GM23248 (cell line): Measurements from ENCODE around the gene SEC31B. TPM values are rescaled to one million over a fixed set of nuclear protein-coding genes. Genes with fewer than 3 reads are reported as not detected.
A peak's percentile ranks its signal among the peaks of the same experiment; 100 is the strongest.

Source experiments
- DNase-seq: peaks from one replicate; pipeline ENCODE4 v3.0.0-alpha.2; 2015
- H2AFZ ChIP-seq: fragments of 200-600 bp; sonication (generic); 2 replicates; pipeline ENCODE4 v1.6.1; 2016; ENCODE audit warnings: antibody characterized with exemption
- H3F3A ChIP-seq: fragments of 200-600 bp; sonication (generic); 2 replicates; pipeline ENCODE4 v1.6.1; 2016; ENCODE audit warnings: mild to moderate bottlenecking, antibody characterized with exemption, mixed run types; ENCODE audit not compliant: insufficient read depth
- H3K27ac ChIP-seq: fragments of 200-600 bp; sonication (generic); 2 replicates; pipeline ENCODE4 v1.5.1; 2016; ENCODE audit warnings: mild to moderate bottlenecking
- H3K27me3 ChIP-seq: fragments of 200-600 bp; sonication (generic); replicated peaks from 2 replicates; pipeline ENCODE4 v1.6.1; 2016; ENCODE audit warnings: mild to moderate bottlenecking; ENCODE audit not compliant: insufficient read depth
- H3K36me3 ChIP-seq: fragments of 200-600 bp; sonication (generic); 2 replicates; pipeline ENCODE4 v1.6.1; 2016; ENCODE audit warnings: low read depth, mild to moderate bottlenecking
- H3K4me1 ChIP-seq: fragments of 200-600 bp; sonication (generic); 2 replicates; pipeline ENCODE4 v1.6.1; 2016; ENCODE audit warnings: mild to moderate bottlenecking; ENCODE audit not compliant: insufficient read depth
- H3K4me2 ChIP-seq: fragments of 200-600 bp; sonication (generic); one replicate; pipeline ENCODE4 v1.6.1; 2016; ENCODE audit warnings: mild to moderate bottlenecking; ENCODE audit not compliant: unreplicated experiment
- H3K4me3 ChIP-seq: fragments of 200-600 bp; sonication (generic); 2 replicates; pipeline ENCODE4 v1.5.1; 2016; ENCODE audit warnings: mild to moderate bottlenecking
- H3K79me2 ChIP-seq: fragments of 200-600 bp; sonication (generic); 2 replicates; pipeline ENCODE4 v1.6.1; 2016; ENCODE audit warnings: mild to moderate bottlenecking; ENCODE audit not compliant: insufficient read depth
- H3K9ac ChIP-seq: fragments of 200-600 bp; sonication (generic); 2 replicates; pipeline ENCODE4 v1.6.1; 2016; ENCODE audit warnings: mild to moderate bottlenecking
- H3K9me2 ChIP-seq: fragments of 200-600 bp; sonication (generic); 2 replicates; pipeline ENCODE4 v1.6.1; 2016; ENCODE audit warnings: mixed run types, mild to moderate bottlenecking, moderate library complexity; ENCODE audit not compliant: insufficient read depth
- H3K9me3 ChIP-seq: fragments of 200-600 bp; sonication (generic); one replicate; pipeline ENCODE4 v1.6.1; 2017; ENCODE audit warnings: low read depth
- H4K20me1 ChIP-seq: fragments of 200-600 bp; sonication (generic); 2 replicates; pipeline ENCODE4 v1.6.0; 2016; ENCODE audit not compliant: insufficient read depth
- EZH2 ChIP-seq: fragments of 200-600 bp; sonication (generic); IDR thresholded peaks from 2 replicates; pipeline ENCODE4 v1.6.1; 2018; ENCODE audit warnings: antibody characterized with exemption, mild to moderate bottlenecking; ENCODE audit not compliant: insufficient read depth, poor library complexity, severe bottlenecking
- EZH2phosphoT487 ChIP-seq: fragments of 200-600 bp; sonication (generic); IDR thresholded peaks from 2 replicates; pipeline ENCODE4 v1.6.1; 2018; ENCODE audit warnings: antibody characterized with exemption, moderate library complexity, mild to moderate bottlenecking, low read depth; ENCODE audit not compliant: insufficient read depth
- WGBS, 2 experiments: methylation state at CpG; one replicate each; pipeline ENCODE4 v1.1.6; 2015 to 2017; ENCODE audit warnings: low lambda C conversion rate in 2 of 2, low coverage in 1 of 2; ENCODE audit errors: missing lambda C conversion rate in 2 of 2; 5-methylcytosine and 5-hydroxymethylcytosine counted together
- in situ Hi-C: fragments of 300-500 bp; cut with MboI; formaldehyde crosslinking; loops from 2 replicates; pipeline ENCODE4 v1.15.0; 2020
- polyA plus RNA-seq: library from polyadenylated mRNA; unstranded; fragments of >200 nt; fragmentation: Nextera tagmentation; extraction: Ambion mirVana; gene quantifications from 2 replicates; pipeline ENCODE4 v1.2.1, GENCODE V29; 2016
- total RNA-seq: library from RNA; depleted of rRNA; stranded (reverse); fragments of >200 nt; shearing (Covaris generic); gene quantifications from 2 replicates; pipeline ENCODE4 v1.2.3, GENCODE V29; 2014

SEC31B gene
- total and polyA plus RNA-seq, 2 experiments from 2014 or later = 2.5 to 4.5 TPM

DNA sequence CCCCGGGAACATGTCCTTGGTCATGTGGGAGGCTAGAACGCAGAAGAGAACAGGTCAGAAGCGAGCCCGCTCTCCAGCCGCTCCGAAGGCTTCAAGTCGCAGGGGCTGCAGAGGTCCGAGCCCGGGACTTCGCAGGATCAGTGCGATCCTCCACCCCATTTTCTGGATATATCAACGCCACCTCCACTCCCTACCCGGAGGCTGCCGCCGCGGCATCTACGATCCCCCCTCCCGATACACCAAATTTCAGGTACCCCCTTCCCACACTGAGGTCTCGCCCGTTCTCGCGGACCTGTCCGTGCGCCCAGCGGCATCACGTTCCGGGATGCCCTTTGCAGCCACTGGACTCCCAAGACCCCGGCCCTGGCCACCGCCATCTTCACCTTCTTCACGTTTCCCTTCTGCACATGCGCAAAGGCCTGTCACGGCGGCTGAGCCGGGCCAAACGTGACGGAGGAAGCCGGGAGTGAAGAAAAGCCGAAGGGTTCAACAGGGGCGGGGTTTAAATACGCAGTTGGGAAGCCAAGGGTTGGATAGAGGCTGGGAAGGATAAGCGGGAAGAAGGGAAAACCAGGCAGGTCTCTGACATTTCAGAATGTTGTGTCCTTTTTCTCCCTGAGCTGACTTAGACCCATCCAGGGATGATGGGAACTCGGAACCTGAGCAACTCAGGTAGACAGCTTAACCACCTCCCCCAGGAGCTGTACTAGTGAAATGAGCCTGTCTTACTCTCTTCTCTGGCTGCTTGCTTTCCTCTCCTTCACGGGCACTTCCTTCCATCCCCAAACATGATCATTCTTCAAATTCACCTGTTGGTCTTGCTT, 10.0 kb upstream of the SEC31B start, which contains the start of gene NDUFB8:
TSS of gene NDUFB8 (minus strand) at position 397 of the 824 bp plus-strand sequence. CDS start at position 377, 20 bp downstream.
- in situ Hi-C loops = no loop called here
- no peaks in the 10 kb centered on the region for H3F3A ChIP-seq
- H4K20me1 ChIP-seq = no peaks in the 10 kb centered on the region
- peak within 1 kb of the TSS; percentile 2; the same call in 1 of the 2 replicates for H3K27ac ChIP-seq
- peak within 1 kb of the TSS; percentile 97 for H2AFZ ChIP-seq
- H3K4me1 ChIP-seq = peaks cover 8% of the 10 kb centered on the region; the same call in 1 of the 2 replicates
- peak within 1 kb of the TSS; percentile 97 for H3K4me3 ChIP-seq
- H3K79me2 ChIP-seq = peaks cover 33% of the 10 kb centered on the region
- WGBS, 2 experiments = 0 to 1% methylated on average over 43 of the region's 43 CpGs
- DNase-seq = peak; percentile 91
- peak within 1 kb of the TSS; percentile 99 for H3K4me2 ChIP-seq
- H3K9me3 ChIP-seq = no peaks in the 10 kb centered on the region
- H3K9me2 ChIP-seq = no peaks in the 10 kb centered on the region
- H3K27me3 ChIP-seq = no peaks in the 10 kb centered on the region
- TF ChIP-seq EZH2 (no peak), EZH2phosphoT487 (no peak)
- H3K9ac ChIP-seq = peak within 1 kb of the TSS; percentile 86
- H3K36me3 ChIP-seq = 0 out of 2 replicates have a peak, but pooled peaks cover 9% of the 10 kb centered on the region

DNA sequence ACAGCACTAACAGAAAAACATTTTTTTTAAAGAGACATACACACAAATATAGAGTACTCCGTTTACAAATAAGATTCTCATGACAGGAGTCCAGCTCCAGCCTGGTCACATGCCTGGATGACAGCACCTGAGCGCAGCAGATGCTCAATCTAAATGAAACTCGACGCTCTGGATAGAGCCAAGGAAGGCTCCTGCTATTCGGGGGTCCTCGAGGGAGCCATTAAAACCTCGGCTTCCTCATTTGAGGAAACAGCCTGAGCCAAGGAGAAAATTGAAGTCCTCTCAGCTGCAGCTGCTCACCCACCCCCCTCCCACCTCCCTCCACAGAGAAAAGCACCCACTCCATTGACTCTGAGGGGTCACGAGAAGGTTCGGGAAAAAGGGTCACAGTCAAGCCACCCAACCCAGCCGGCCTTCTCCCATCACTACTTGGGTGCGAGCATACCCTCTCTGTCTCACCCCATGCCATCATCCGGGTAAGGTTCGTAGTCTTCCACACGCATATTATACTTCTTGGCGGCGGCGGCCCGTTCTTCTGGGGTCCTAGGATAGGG, 9.3 kb upstream of the SEC31B start:
- WGBS, 2 experiments = 0% methylated on average over 16 to 18 of the region's 18 CpGs
- H3K4me3 ChIP-seq = peak overlapping the region; percentile 97
- no peaks in the 10 kb centered on the region for H3K27me3 ChIP-seq
- H4K20me1 ChIP-seq = no peaks in the 10 kb centered on the region
- peak overlapping the region; percentile 86 for H3K9ac ChIP-seq
- H3K79me2 ChIP-seq = peaks cover 33% of the 10 kb centered on the region
- in situ Hi-C loops = no loop called here
- H3K27ac ChIP-seq = peak overlapping the region; percentile 2; the same call in 1 of the 2 replicates
- DNase-seq = peak; percentile 47
- H2AFZ ChIP-seq = peak overlapping the region; percentile 97
- H3K4me2 ChIP-seq = peak overlapping the region; percentile 99
- no peaks in the 10 kb centered on the region for H3K9me3 ChIP-seq
- no peaks in the 10 kb centered on the region for H3K9me2 ChIP-seq
- no peaks in the 10 kb centered on the region for H3F3A ChIP-seq
- H3K4me1 ChIP-seq = peaks cover 8% of the 10 kb centered on the region; the same call in 1 of the 2 replicates
- no peak for TF ChIP-seq EZH2phosphoT487
- TF ChIP-seq EZH2 = no peak
- H3K36me3 ChIP-seq = 0 out of 2 replicates have a peak, but pooled peaks cover 9% of the 10 kb centered on the region

DNA sequence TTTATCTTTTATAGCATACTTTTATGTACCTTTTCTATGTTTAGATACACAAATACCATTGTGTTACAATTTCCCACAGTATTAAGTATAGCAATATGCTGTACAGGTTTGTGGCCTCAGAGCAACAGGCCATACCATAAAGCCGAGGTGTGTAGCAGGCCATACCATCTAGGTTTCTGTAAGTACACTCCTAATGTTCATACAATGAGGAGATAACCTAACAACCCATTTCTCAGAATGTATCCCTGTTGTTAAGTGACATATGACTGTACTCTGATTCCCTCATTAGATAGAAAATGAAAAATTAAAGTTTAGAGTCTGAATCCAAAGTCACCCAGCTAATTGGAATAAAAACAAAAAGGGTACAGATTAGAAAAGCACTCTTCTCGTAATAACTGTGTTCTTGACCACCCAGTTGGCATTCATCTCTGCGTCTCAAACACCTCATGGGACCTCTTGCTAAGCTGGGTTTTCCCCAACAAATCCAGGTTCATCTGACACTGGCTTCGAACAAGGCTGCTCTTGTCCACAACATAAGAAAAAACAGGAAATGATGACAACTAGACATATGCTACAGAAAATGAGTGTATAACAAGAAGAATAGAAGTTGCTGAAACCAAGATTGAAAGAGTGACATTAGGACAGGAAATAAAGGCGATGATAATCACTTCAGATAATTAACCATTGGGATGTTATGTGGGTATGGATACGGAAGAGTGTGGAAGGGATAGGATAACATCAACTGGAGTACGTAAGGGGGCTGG, 8.6 kb upstream of the SEC31B start:
- Histone ChIP-seq H3K27me3 (no peaks in the 10 kb centered on the region), H3K79me2 (peaks cover 33% of the 10 kb centered on the region), H3K4me2 (peak overlapping the region; percentile 99), H3F3A (no peaks in the 10 kb centered on the region), H3K36me3 (peaks cover 12% of the 10 kb centered on the region; the same call in 1 of the 2 replicates), H3K4me1 (peaks cover 8% of the 10 kb centered on the region; the same call in 1 of the 2 replicates), H3K9ac (peak overlapping the region; percentile 86), H3K4me3 (peak overlapping the region; percentile 97), H3K9me2 (no peaks in the 10 kb centered on the region), H3K9me3 (no peaks in the 10 kb centered on the region), H3K27ac (peak overlapping the region; percentile 2; the same call in 1 of the 2 replicates), H2AFZ (peak overlapping the region; percentile 97; the same call in 1 of the 2 replicates), H4K20me1 (no peaks in the 10 kb centered on the region)
- no peak for TF ChIP-seq EZH2phosphoT487
- no peak for TF ChIP-seq EZH2
- no peak for DNase-seq
- WGBS, 2 experiments = 51 to 52% methylated on average over 7 of the region's 7 CpGs
- in situ Hi-C loops = no loop called here

DNA sequence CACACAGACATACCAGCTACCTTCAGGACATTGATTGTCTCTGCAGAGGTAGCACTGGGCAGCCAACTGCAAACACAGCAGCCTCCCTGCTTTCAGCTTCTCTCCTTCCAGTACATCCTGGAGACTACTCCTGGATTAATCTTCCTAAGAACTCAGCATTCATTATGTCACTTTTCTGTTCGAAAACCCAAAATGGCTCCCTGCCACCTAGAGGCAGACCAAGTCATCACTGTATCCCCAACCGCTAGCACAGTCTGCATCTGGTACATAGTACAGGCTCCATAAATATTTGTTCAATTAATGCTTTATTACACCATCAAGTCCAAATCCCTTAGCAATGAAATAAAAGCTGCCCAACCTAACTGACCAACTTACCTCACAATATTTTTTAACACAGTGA, 5.0 kb upstream of the SEC31B start:
- in situ Hi-C loops = no loop called here
- Histone ChIP-seq H3K9me2 (no peaks in the 10 kb centered on the region), H3K79me2 (peaks cover 24% of the 10 kb centered on the region), H3K4me1 (peaks cover 40% of the 10 kb centered on the region), H3K4me3 (no peak overlapping the region), H3K9me3 (no peaks in the 10 kb centered on the region), H4K20me1 (no peaks in the 10 kb centered on the region), H3K9ac (no peak overlapping the region), H3K27ac (no peak overlapping the region), H2AFZ (no peak overlapping the region), H3K27me3 (no peaks in the 10 kb centered on the region), H3K4me2 (no peak overlapping the region), H3K36me3 (peaks cover 16% of the 10 kb centered on the region; the same call in 1 of the 2 replicates), H3F3A (peaks cover 34% of the 10 kb centered on the region)
- TF ChIP-seq EZH2 = no peak
- TF ChIP-seq EZH2phosphoT487 = no peak
- DNase-seq = peak; percentile 23
- 70 to 86% methylated on average over 2 of the region's 2 CpGs for WGBS, 2 experiments
